SJSA1 (cell line): ENCODE data around the gene YEATS4. TPM values are rescaled to one million over a fixed set of nuclear protein-coding genes. Genes with fewer than 3 reads are reported as not detected.
A peak's percentile ranks its signal among the peaks of the same experiment; 100 is the strongest.

Experiments
- DNase-seq, 2 experiments: peaks; one replicate each; pipeline ENCODE4 v3.0.0-alpha.2; 2015 to 2020; ENCODE audit warnings: low spot score in 2 of 2, low read depth in 1 of 2
- H3K27ac ChIP-seq: fragments of 250-450 bp; sonication (Bioruptor Pico); 2 replicates; pipeline ENCODE4 v1.5.1; 2020; ENCODE audit warnings: mild to moderate bottlenecking, moderate library complexity
- H3K27me3 ChIP-seq: fragments of 250-450 bp; sonication (Bioruptor Pico); replicated peaks from 2 replicates; pipeline ENCODE4 v1.5.1; 2020; ENCODE audit warnings: mild to moderate bottlenecking, moderate library complexity
- H3K36me3 ChIP-seq: fragments of 250-450 bp; sonication (Bioruptor Pico); 2 replicates; pipeline ENCODE4 v1.5.1; 2020; ENCODE audit warnings: mild to moderate bottlenecking
- H3K4me1 ChIP-seq: fragments of 250-450 bp; sonication (Bioruptor Pico); replicated peaks from 2 replicates; pipeline ENCODE4 v1.6.1; 2021; ENCODE audit warnings: mild to moderate bottlenecking
- H3K4me3 ChIP-seq: fragments of 250-450 bp; sonication (Bioruptor Pico); 2 replicates; pipeline ENCODE4 v1.5.1; 2020; ENCODE audit warnings: mild to moderate bottlenecking
- H3K9me3 ChIP-seq: fragments of 250-450 bp; sonication (Bioruptor Pico); replicated peaks from 2 replicates; pipeline ENCODE4 v1.5.1; 2020; ENCODE audit warnings: mild to moderate bottlenecking
- total RNA-seq: library from RNA; depleted of rRNA; stranded (reverse); fragments of >200 nt; shearing (Covaris generic); gene quantifications from 2 replicates; pipeline ENCODE4 v1.2.3, GENCODE V29; 2014

The YEATS4 gene
- total RNA-seq, 1 experiment from 2014 or later = 29.6 TPM

DNA sequence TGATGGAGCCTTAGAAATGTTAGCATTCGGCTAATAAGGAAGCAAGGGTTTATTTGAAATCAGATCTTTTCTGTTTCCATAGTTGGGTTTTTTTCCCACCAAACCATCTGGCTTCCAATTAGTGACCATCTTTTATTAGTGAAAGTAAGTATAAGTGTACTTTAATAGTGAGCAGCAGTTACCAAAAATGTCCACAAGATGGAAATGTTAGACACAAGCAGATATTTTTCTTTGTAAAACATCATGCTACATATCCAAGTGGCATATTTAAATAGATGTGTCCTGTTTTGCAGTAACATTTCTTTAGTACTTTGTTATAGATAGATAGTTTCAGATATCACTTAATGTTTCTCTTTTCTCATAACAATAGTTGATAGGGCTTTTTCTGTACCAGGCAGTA is 28.8 kb downstream of the YEATS4 start:
- DNase-seq = peak in 1 of 2 experiments; percentile 27
- Histone ChIP-seq H3K9me3 (no peaks in the 10 kb centered on the region), H3K27me3 (no peaks in the 10 kb centered on the region), H3K4me1 (peaks cover 4% of the 10 kb centered on the region; the same call in 1 of the 2 replicates), H3K27ac (no peak overlapping the region), H3K36me3 (peaks cover 15% of the 10 kb centered on the region), H3K4me3 (no peak overlapping the region)

DNA sequence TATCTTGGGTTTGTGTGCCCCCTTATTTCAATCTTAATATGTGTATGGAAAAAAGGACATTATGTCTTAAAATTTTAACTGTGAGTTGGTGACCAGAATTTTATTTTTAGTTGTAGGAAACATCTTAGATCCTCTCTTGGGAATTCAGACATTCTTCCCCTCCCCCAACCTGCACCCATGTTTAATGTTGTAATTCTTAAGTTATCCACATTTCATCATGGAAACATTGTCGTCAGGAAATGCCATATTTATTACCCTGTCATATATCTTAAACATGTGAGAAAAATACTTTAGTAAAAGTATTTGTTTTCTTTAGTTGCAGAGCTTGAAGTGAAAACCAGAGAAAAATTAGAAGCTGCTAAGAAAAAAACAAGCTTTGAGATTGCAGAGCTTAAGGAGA is 30.3 kb downstream of the YEATS4 start:
- peaks cover 15% of the 10 kb centered on the region for H3K36me3 ChIP-seq
- H3K4me3 ChIP-seq = no peak overlapping the region
- no peaks in the 10 kb centered on the region for H3K9me3 ChIP-seq
- H3K4me1 ChIP-seq = peaks cover 4% of the 10 kb centered on the region; the same call in 1 of the 2 replicates
- no peaks in the 10 kb centered on the region for H3K27me3 ChIP-seq
- H3K27ac ChIP-seq = no peak overlapping the region
- peak in 1 of 2 experiments; percentile 5 for DNase-seq

DNA sequence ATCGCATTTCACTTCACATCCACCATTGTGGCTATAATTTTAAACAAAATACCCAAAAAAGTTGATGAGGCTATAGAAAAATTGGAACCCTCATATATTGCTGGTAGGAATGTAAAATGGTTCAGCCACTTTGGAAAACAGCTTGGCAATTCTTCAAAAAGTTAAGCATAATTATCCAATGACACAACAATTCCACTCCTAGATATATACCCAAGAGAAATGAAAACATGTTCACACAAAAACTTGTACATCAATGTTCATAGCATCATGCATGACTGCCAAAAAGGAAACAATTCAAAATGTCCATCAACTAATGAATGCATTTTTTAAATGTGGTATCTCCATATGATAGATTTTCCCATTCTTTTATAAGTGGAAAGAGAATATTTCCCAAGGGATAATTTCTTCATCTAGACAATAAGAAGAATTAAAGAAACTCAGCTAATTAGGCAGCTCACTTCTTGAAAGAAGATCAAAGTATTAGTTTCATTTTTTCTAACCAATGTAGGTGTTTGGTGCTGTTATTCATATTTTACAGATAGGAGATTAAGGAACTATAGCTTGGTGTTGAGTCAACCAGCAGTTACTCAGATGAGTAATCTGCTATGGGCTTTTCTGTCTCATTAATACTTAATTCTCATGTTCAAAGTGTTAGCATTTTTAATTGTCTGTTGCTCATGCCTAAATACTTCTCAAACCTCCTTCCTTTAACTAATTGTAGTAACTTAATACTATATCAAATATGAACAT is 32.8 kb downstream of the YEATS4 start:
- no peak for DNase-seq
- Histone ChIP-seq H3K27me3 (no peaks in the 10 kb centered on the region), H3K27ac (no peak overlapping the region), H3K36me3 (peaks cover 20% of the 10 kb centered on the region), H3K9me3 (no peaks in the 10 kb centered on the region; the same call in 1 of the 2 replicates), H3K4me1 (peaks cover 4% of the 10 kb centered on the region; the same call in 1 of the 2 replicates), H3K4me3 (no peak overlapping the region)

DNA sequence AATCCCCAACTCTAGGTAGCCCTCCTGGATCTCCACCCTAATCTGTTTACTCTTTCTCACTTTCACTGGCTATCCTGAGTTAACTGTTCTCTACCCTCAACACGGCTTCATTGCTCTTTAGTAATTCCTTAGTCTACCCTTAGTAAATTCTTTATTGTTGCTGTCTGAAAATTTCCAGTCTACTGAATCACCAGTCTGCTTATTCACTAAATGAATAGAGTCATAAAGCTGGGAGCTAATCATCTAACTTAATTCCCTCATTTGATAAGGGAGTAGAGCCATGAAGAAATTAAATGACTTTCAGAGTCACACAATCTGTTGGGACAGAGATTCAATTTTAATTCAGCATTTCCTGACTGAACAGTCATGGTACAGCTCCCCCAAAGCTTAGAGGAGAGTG is 36.5 kb downstream of the YEATS4 start:
- peaks cover 12% of the 10 kb centered on the region for H3K36me3 ChIP-seq
- H3K4me3 ChIP-seq = no peak overlapping the region
- H3K4me1 ChIP-seq = no peaks in the 10 kb centered on the region
- H3K27me3 ChIP-seq = no peaks in the 10 kb centered on the region
- H3K9me3 ChIP-seq = no peaks in the 10 kb centered on the region; the same call in 1 of the 2 replicates
- no peak overlapping the region for H3K27ac ChIP-seq
- no peak for DNase-seq

DNA sequence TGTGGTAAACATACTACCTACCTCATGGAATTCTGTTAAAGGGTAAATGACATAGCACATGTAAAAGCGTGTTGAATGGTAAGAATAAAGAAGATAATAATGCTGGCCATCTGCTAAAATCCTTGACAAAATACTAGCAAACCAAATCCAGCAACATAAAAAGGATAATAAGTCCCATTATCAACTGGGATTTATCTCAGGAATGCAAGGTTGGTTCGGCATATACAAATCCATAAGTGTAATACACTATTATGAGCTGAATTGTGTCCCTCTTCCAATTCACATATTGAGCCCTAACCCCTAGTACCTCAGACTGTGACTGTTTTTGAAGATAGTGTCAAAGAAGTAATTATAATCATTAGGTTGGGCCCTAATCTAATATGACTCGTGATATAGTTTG is 37.4 kb downstream of the YEATS4 start:
- no peak overlapping the region for H3K4me3 ChIP-seq
- H3K27me3 ChIP-seq = no peaks in the 10 kb centered on the region
- DNase-seq = no peak
- peaks cover 8% of the 10 kb centered on the region for H3K36me3 ChIP-seq
- H3K27ac ChIP-seq = no peak overlapping the region
- no peaks in the 10 kb centered on the region; the same call in 1 of the 2 replicates for H3K9me3 ChIP-seq
- H3K4me1 ChIP-seq = no peaks in the 10 kb centered on the region

DNA sequence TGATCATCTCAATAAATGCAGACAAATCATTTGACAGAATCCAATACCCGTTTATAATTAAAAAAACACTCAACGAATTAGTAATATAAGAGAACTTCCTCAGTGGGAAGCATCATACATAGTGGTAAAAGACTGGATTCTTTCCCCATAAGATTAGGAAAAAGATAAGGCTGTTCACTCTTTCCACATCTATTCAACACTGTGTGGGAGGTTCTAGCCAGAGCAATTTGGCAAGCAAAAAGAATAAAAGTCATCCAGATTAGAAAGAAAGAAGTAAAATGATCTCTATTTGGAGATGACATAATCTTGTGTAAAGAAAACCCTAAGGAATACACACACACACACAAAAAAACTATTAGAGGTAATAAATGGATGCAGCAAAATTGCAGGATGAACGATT is 38.4 kb downstream of the YEATS4 start:
- Histone ChIP-seq H3K4me1 (no peaks in the 10 kb centered on the region), H3K27ac (no peak overlapping the region), H3K36me3 (peaks cover 8% of the 10 kb centered on the region), H3K27me3 (no peaks in the 10 kb centered on the region), H3K9me3 (no peaks in the 10 kb centered on the region; the same call in 1 of the 2 replicates), H3K4me3 (no peak overlapping the region)
- no peak for DNase-seq

DNA sequence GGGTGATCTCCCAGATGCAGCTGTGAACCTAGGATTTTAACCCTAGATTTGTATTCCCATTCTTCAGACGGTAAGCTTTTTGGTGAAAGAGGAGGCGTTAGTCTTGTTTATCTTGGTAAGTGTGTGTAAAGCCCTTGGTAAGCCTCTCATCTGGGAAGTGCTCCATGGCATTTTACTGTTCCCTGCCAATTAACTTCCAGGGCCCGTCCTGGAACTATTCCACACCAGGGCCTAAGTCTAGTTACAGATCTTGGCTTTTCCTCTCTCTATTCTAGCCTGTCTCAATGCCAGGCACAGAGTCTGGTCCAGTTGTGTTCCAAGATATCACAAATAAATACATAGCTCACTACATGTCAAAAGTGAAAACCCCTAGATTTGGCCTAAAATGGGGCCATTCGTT is 42.4 kb downstream of the YEATS4 start:
- no peak for DNase-seq
- Histone ChIP-seq H3K27ac (no peak overlapping the region), H3K27me3 (no peaks in the 10 kb centered on the region), H3K36me3 (peaks cover under 1% of the 10 kb centered on the region), H3K9me3 (no peaks in the 10 kb centered on the region), H3K4me1 (peaks cover 19% of the 10 kb centered on the region), H3K4me3 (no peak overlapping the region)

DNA sequence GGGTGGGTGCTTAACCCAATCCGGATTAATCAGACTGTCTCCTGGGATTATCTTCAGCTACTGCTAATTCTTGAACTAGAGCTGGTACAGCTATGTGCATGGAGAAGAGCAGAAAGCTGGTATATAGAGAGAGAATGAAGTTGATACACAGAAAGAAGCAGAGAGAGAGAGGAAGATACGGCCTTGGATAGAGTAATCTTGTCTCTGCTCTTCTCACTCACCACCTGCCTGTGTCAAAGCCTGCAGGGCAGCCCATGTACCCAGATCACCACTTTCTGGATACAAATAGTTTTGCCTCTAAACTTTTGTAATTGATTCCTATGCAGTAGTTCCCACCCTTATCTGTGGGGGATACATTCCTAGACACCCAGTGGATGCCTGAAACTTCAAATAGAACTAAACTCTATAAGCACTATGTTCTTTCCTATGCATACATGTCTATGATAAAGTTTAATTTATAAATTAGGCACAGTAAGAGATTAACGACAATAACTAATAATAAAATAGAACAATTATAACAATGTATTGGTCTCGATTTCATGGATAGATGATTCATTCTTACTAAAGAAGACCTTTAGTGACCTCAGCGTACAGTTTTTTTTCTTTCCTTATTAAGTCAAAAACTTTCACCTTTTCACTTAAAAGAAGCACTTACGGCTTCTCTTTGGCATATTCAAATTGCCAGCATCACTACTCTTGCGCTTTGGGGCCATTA is 45.5 kb downstream of the YEATS4 start:
- Histone ChIP-seq H3K27me3 (no peaks in the 10 kb centered on the region), H3K27ac (peak overlapping the region; percentile 33), H3K36me3 (no peaks in the 10 kb centered on the region), H3K4me1 (peaks cover 19% of the 10 kb centered on the region), H3K4me3 (no peak overlapping the region), H3K9me3 (no peaks in the 10 kb centered on the region)
- no peak for DNase-seq

DNA sequence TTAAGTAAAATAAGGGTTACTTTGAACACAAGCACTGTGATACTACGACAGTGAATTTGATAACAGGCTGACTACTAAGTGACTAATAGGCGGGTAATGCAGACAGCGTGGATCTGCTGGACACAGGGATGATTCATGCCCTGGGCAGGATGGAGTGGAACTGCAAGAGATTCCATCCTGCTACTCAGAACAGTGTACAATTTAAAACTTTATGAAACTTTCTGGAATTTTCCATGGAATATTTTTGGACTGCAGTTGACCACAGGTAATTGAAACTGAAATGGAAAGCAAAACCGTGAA is 46.0 kb downstream of the YEATS4 start:
- Histone ChIP-seq H3K4me3 (no peak overlapping the region), H3K4me1 (peaks cover 19% of the 10 kb centered on the region), H3K27ac (peak overlapping the region; percentile 33), H3K36me3 (no peaks in the 10 kb centered on the region), H3K9me3 (no peaks in the 10 kb centered on the region), H3K27me3 (no peaks in the 10 kb centered on the region)
- peak; percentile 67 to 89 for DNase-seq

DNA sequence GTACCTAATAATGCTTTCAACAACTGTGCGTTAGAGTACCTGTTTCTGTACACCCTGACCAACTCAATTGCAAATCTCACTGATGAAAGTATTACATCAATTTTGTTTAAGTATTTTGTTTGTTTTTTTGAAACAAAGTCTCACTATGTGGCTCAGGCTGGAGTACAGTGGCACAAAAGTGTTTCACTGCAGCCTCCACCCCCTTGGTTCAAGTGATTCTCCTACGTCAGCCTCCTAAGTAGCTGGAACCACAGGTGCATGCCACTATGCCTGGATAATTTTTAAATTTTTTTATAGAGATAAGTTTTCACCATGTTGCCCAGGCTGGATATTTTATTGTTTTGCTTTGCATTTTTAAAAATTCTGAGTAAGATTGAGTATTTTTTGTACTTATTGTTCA is 46.7 kb downstream of the YEATS4 start:
- DNase-seq = no peak
- no peak overlapping the region for H3K4me3 ChIP-seq
- peaks cover 19% of the 10 kb centered on the region for H3K4me1 ChIP-seq
- H3K9me3 ChIP-seq = no peaks in the 10 kb centered on the region
- no peak overlapping the region for H3K27ac ChIP-seq
- H3K27me3 ChIP-seq = no peaks in the 10 kb centered on the region
- no peaks in the 10 kb centered on the region for H3K36me3 ChIP-seq

DNA sequence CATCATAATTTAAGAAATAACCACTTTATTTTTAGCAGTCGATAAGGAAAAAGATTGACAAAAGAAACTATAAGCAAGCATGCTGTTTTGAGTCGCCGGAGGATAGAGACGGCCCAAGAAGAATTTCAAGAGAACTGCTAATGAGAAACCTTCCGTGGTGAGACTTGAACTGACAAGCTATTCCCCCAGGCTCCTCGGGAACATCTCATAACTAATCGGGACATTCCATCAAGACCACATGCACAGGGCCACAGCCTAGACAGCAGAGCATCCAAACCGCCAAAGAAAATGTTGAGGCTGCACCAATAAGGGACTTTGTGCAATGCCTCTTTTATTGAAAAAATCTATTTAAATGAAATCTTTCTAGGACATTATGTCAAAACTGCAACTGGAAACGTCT is 51.0 kb downstream of the YEATS4 start:
- no peak overlapping the region for H3K4me3 ChIP-seq
- peaks cover 11% of the 10 kb centered on the region for H3K4me1 ChIP-seq
- no peaks in the 10 kb centered on the region for H3K36me3 ChIP-seq
- no peaks in the 10 kb centered on the region for H3K9me3 ChIP-seq
- no peak overlapping the region for H3K27ac ChIP-seq
- no peaks in the 10 kb centered on the region for H3K27me3 ChIP-seq
- no peak for DNase-seq

DNA sequence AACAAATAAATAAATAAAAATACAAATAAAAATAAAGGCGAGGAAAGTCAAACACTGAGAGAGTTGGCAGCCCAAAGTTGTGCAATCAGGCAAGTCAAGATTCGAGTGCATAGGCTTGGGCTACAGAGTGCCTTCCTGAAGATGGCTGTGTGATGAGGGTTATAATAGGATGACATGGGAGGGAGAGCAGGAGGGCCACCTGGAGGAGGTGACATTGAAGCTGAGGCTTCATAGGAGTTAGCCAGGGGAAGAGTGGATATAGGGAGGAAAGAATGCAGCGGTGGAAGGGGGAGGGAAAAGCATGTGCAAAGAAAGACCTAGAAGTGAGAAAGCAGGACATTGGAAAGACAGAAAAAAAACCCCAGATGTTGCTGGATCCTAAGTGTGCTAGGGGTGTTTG is 53.1 kb downstream of the YEATS4 start:
- H3K36me3 ChIP-seq = no peaks in the 10 kb centered on the region
- H3K27me3 ChIP-seq = no peaks in the 10 kb centered on the region
- H3K4me3 ChIP-seq = no peak overlapping the region
- H3K27ac ChIP-seq = no peak overlapping the region
- no peak for DNase-seq
- peaks cover 15% of the 10 kb centered on the region for H3K4me1 ChIP-seq
- H3K9me3 ChIP-seq = no peaks in the 10 kb centered on the region

DNA sequence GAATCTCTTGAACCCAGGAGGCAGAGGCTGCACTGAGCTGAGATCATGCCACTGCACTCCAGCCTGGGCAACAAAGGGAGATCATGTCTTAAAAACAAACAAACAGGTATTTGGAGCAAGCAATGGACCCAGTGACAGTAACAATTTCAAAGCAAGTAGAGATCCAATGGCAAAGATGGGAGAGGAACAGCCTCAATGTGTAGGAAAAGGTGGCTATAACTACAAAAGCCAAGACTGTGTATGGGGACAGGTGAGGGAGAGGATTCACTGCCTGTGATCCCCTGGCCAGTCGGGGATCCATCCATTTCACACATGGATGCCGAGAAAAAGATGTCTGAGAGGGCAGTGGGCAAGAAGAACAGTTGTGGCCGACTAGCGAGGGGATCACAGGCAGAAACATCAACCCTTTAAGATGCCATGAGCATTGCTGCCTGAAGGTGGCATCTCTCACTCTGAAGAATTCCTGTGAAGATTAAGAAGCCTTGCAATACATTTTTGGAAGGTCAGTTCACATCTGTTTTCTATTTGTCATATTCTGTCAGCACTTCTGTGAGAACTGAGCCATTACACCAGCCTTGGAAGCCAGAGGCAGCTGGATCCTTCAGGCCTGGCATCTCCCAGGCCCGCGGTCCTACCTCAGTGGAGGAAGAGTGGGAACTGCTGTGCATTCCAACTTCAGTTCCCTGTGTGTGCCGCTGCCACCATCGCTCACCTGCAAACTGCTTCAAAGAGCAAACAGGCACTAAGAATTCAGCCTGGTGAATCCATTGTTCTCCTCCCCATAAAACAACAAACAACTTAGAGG is 56.1 kb downstream of the YEATS4 start:
- Histone ChIP-seq H3K4me3 (no peak overlapping the region), H3K27me3 (no peaks in the 10 kb centered on the region), H3K36me3 (no peaks in the 10 kb centered on the region), H3K4me1 (peaks cover 15% of the 10 kb centered on the region), H3K9me3 (no peaks in the 10 kb centered on the region), H3K27ac (peak overlapping the region; percentile 43)
- DNase-seq = peak; percentile 62 to 79

DNA sequence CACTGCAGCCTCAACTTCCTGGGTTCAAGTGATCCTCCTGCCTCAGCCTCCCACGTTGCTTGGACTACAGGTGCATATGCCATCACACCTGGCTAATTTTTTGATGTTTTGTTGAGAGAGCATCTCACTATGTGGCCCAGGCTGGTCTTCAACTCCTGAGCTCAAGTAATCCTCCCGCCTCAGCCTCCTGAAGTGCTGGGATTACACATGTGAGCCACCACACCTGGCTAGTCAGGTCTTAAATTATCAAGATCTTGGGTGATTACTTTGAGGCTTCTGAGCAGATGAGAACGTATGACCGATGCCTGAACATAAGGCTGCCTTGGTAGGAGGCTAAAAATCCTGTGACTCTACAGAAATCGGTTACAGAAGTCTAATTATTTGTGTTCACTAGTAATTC is 57.7 kb downstream of the YEATS4 start:
- Histone ChIP-seq H3K4me1 (peaks cover 15% of the 10 kb centered on the region), H3K4me3 (no peak overlapping the region), H3K9me3 (no peaks in the 10 kb centered on the region), H3K36me3 (no peaks in the 10 kb centered on the region), H3K27me3 (no peaks in the 10 kb centered on the region), H3K27ac (no peak overlapping the region)
- DNase-seq = no peak
